Subcutaneous adipose tissue (tissue), 4 donors: ENCODE measurements around the gene MARS1. TPM values are rescaled to one million over a fixed set of nuclear protein-coding genes. Genes with fewer than 3 reads are reported as not detected.

Experiments used
- CTCF ChIP-seq: fragments of 450-650 bp; IDR thresholded peaks from one replicate; pipeline ENCODE4 v1.5.1; 2016; ENCODE audit warnings: low read depth, mild to moderate bottlenecking, control low read depth, antibody characterized with exemption, moderate library complexity
- total RNA-seq, 4 donors: library from RNA; depleted of rRNA; stranded (reverse); fragments of >200 nt; gene quantifications; one replicate each; pipeline ENCODE4 v1.1.0, GENCODE V29; 2016

The MARS1 gene
- total RNA-seq, 4 donors from 2014 or later: 43.4 to 86.9 (median 47.5) TPM

GRCh38 chr12:57533108-57533507, 45.2 kb downstream of the MARS1 start:
- TF ChIP-seq CTCF: no peak

- no peak for TF ChIP-seq CTCF
Observed at GRCh38 chr12:57534250-57534649, 46.4 kb downstream of the MARS1 start.

- no peak for TF ChIP-seq CTCF
Observed at GRCh38 chr12:57534991-57535543, 47.2 kb downstream of the MARS1 start.

- TF ChIP-seq CTCF: no peak
Observed at GRCh38 chr12:57535764-57536596, 48.1 kb downstream of the MARS1 start.

GRCh38 chr12:57536597-57536942, 48.7 kb downstream of the MARS1 start:
- TF ChIP-seq CTCF: no peak

GRCh38 chr12:57539134-57539768, 51.4 kb downstream of the MARS1 start:
- TF ChIP-seq CTCF: no peak

GRCh38 chr12:57541001-57541400, 53.1 kb downstream of the MARS1 start:
- TF ChIP-seq CTCF: no peak
